Trophoblast cell (in vitro differentiated cells and primary cell): ENCODE measurements around the gene FCMR.

Experiments
- DNase-seq, 2 donors: peaks; one replicate each; pipeline ENCODE4 v3.0.0-alpha.2; 2016
- H2AFZ ChIP-seq: 2 replicates; pipeline ENCODE4 v1.6.1; 2013; ENCODE audit warnings: low read length, moderate library complexity, mild to moderate bottlenecking; ENCODE audit not compliant: insufficient read depth, poor library complexity
- H2AK5ac ChIP-seq: 2 replicates; pipeline ENCODE4 v1.6.1; 2013; ENCODE audit warnings: mild to moderate bottlenecking, low read length
- H2BK120ac ChIP-seq: 2 replicates; pipeline ENCODE4 v1.6.1; 2013; ENCODE audit warnings: low read length, mild to moderate bottlenecking, moderate library complexity; ENCODE audit not compliant: insufficient read depth, poor library complexity
- H2BK12ac ChIP-seq: 2 replicates; pipeline ENCODE4 v1.6.1; 2013; ENCODE audit warnings: mild to moderate bottlenecking, low read length, moderate library complexity
- H2BK5ac ChIP-seq: 2 replicates; pipeline ENCODE4 v1.6.1; 2013; ENCODE audit warnings: low read length, low read depth, moderate library complexity, mild to moderate bottlenecking; ENCODE audit not compliant: poor library complexity
- H3K14ac ChIP-seq: 2 replicates; pipeline ENCODE4 v1.6.1; 2013; ENCODE audit warnings: mild to moderate bottlenecking, low read length
- H3K18ac ChIP-seq: 2 replicates; pipeline ENCODE4 v1.6.1; 2013; ENCODE audit warnings: mild to moderate bottlenecking, low read length
- H3K23ac ChIP-seq: 2 replicates; pipeline ENCODE4 v1.6.1; 2013; ENCODE audit warnings: low read length
- H3K27ac ChIP-seq: 2 replicates; pipeline ENCODE4 v1.5.1; 2013; ENCODE audit warnings: low read depth, mild to moderate bottlenecking, inconsistent platforms, low read length, moderate library complexity
- H3K27me3 ChIP-seq: 2 replicates; pipeline ENCODE4 v1.6.1; 2013; ENCODE audit warnings: inconsistent platforms, mild to moderate bottlenecking, low read length, moderate library complexity; ENCODE audit not compliant: insufficient read depth
- H3K36me3 ChIP-seq, 2 experiments: 1 replicate in 1 of 2; 2 replicates in 1 of 2; pipeline ENCODE4 v1.6.1; 2013; ENCODE audit warnings: low read length in 2 of 2, mild to moderate bottlenecking in 2 of 2, moderate library complexity in 1 of 2; ENCODE audit not compliant: insufficient read depth in 2 of 2, control insufficient read depth in 1 of 2
- H3K4ac ChIP-seq: 2 replicates; pipeline ENCODE4 v1.6.1; 2013; ENCODE audit warnings: low read depth, mild to moderate bottlenecking, low read length, moderate library complexity
- H3K4me1 ChIP-seq, 2 experiments: 1 replicate in 1 of 2; 2 replicates in 1 of 2; pipeline ENCODE4 v1.6.1; 2013; ENCODE audit warnings: low read length in 2 of 2, mild to moderate bottlenecking in 2 of 2, moderate library complexity in 1 of 2; ENCODE audit not compliant: insufficient read depth in 2 of 2, control insufficient read depth in 1 of 2
- H3K4me2 ChIP-seq: 2 replicates; pipeline ENCODE4 v1.6.1; 2013; ENCODE audit warnings: inconsistent platforms, mild to moderate bottlenecking, low read length, moderate library complexity
- H3K4me3 ChIP-seq: 2 replicates; pipeline ENCODE4 v1.5.1; 2013; ENCODE audit warnings: mild to moderate bottlenecking, low read depth, low read length, inconsistent platforms
- H3K79me1 ChIP-seq: one replicate; pipeline ENCODE4 v1.6.1; 2013; ENCODE audit warnings: low read length
- H3K79me2 ChIP-seq: 2 replicates; pipeline ENCODE4 v1.6.1; 2013; ENCODE audit warnings: low read length, mild to moderate bottlenecking; ENCODE audit not compliant: control insufficient read depth, insufficient read depth, poor library complexity
- H3K9ac ChIP-seq: 2 replicates; pipeline ENCODE4 v1.6.1; 2013; ENCODE audit warnings: mild to moderate bottlenecking, low read length
- H3K9me3 ChIP-seq: 2 replicates; pipeline ENCODE4 v1.6.1; 2013; ENCODE audit warnings: low read depth, mild to moderate bottlenecking, control low read depth, inconsistent platforms, low read length; ENCODE audit not compliant: insufficient read depth
- H4K12ac ChIP-seq: 2 replicates; pipeline ENCODE4 v1.6.1; 2013; ENCODE audit warnings: low read depth, mild to moderate bottlenecking, low read length, moderate library complexity
- H4K8ac ChIP-seq: 2 replicates; pipeline ENCODE4 v1.6.1; 2013; ENCODE audit warnings: low read depth, mild to moderate bottlenecking, low read length, moderate library complexity
- H4K91ac ChIP-seq: one replicate; pipeline ENCODE4 v1.6.1; 2013; ENCODE audit warnings: low read depth, mild to moderate bottlenecking, low read length, moderate library complexity
- WGBS: extraction: QIAGEN DNeasy Blood & Tissue Kit; methylation state at CpG from one replicate; pipeline ENCODE4 v1.1.7; 2013; ENCODE audit warnings: missing lambda C conversion rate; ENCODE audit not compliant: insufficient read length, insufficient coverage; ENCODE audit errors: extremely low coverage; 5-methylcytosine and 5-hydroxymethylcytosine counted together

The FCMR gene

DNA sequence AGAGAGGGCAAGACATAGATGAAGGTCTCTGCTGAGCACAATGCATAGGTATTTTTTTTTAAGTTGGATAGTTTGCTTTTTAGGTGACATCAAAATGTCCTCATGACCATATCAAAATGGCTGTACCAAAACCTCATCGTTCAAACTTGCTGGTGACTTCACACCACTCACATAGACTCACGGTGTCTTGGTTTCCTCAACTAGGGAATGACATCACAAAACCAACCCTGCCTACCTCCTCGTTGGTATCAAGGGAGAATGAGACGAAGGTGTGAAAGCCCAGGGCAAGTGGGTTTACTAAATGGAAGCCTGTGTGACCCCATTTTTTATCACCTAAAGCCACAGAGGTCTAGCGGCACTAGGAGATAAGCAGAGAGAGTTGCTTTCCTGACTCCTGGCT is 23.0 kb upstream of the FCMR start:
- H3K9me3 ChIP-seq, result peaks cover 1% of the 10 kb centered on the region
- H4K12ac ChIP-seq, result no peak overlapping the region
- H3K27me3 ChIP-seq, result no peaks in the 10 kb centered on the region
- no peaks in the 10 kb centered on the region for H3K79me1 ChIP-seq
- H3K36me3 ChIP-seq, result no peaks in the 10 kb centered on the region
- H3K14ac ChIP-seq, result no peak overlapping the region
- H2BK12ac ChIP-seq, result no peak overlapping the region
- WGBS, result no CpG with 5 or more reads among the region's 5 CpGs
- no peak overlapping the region for H4K8ac ChIP-seq
- no peak overlapping the region for H3K27ac ChIP-seq
- H3K4ac ChIP-seq, result no peak overlapping the region
- H2BK120ac ChIP-seq, result no peak overlapping the region
- DNase-seq, result no peak
- no peak overlapping the region for H2AFZ ChIP-seq
- H3K23ac ChIP-seq, result no peak overlapping the region
- no peaks in the 10 kb centered on the region for H3K4me1 ChIP-seq
- no peak overlapping the region for H3K4me3 ChIP-seq
- H4K91ac ChIP-seq, result no peak overlapping the region
- no peak overlapping the region for H2AK5ac ChIP-seq
- no peak overlapping the region for H3K18ac ChIP-seq
- no peak overlapping the region for H3K4me2 ChIP-seq
- H3K79me2 ChIP-seq, result no peaks in the 10 kb centered on the region
- no peak overlapping the region for H2BK5ac ChIP-seq
- H3K9ac ChIP-seq, result no peak overlapping the region

GRCh38 chr1:206941766-206942418 is 20.2 kb upstream of the FCMR start:
- Histone ChIP-seq H3K27me3 (no peaks in the 10 kb centered on the region), H4K91ac (no peak overlapping the region), H3K23ac (no peak overlapping the region), H4K8ac (no peak overlapping the region), H3K9me3 (peaks cover 1% of the 10 kb centered on the region), H3K4me3 (no peak overlapping the region), H2BK5ac (no peak overlapping the region), H3K14ac (no peak overlapping the region), H3K9ac (no peak overlapping the region), H3K79me2 (no peaks in the 10 kb centered on the region), H3K36me3 (no peaks in the 10 kb centered on the region), H2BK12ac (no peak overlapping the region), H2BK120ac (no peak overlapping the region), H4K12ac (no peak overlapping the region), H3K18ac (no peak overlapping the region), H3K79me1 (no peaks in the 10 kb centered on the region), H3K4me1 (no peaks in the 10 kb centered on the region), H2AK5ac (no peak overlapping the region), H3K4me2 (no peak overlapping the region), H3K4ac (no peak overlapping the region), H2AFZ (no peak overlapping the region), H3K27ac (no peak overlapping the region)
- no peak for DNase-seq
- WGBS, result no CpG with 5 or more reads among the region's 6 CpGs

GRCh38 chr1:206940588-206940936 is 18.8 kb upstream of the FCMR start:
- Histone ChIP-seq H2AFZ (no peak overlapping the region), H3K27ac (no peak overlapping the region), H3K4me3 (no peak overlapping the region), H2BK12ac (no peak overlapping the region), H2BK120ac (no peak overlapping the region), H3K27me3 (no peaks in the 10 kb centered on the region), H3K79me2 (no peaks in the 10 kb centered on the region), H2BK5ac (no peak overlapping the region), H3K9me3 (peaks cover 1% of the 10 kb centered on the region), H3K4ac (no peak overlapping the region), H4K91ac (no peak overlapping the region), H3K18ac (no peak overlapping the region), H3K23ac (no peak overlapping the region), H3K4me2 (no peak overlapping the region), H3K14ac (no peak overlapping the region), H3K36me3 (no peaks in the 10 kb centered on the region), H4K12ac (no peak overlapping the region), H2AK5ac (no peak overlapping the region), H3K79me1 (no peaks in the 10 kb centered on the region), H3K9ac (no peak overlapping the region), H4K8ac (no peak overlapping the region), H3K4me1 (no peaks in the 10 kb centered on the region)
- no CpG with 5 or more reads among the region's 3 CpGs for WGBS
- no peak for DNase-seq

- Histone ChIP-seq H2AK5ac (no peak overlapping the region), H3K36me3 (no peaks in the 10 kb centered on the region), H3K79me2 (no peaks in the 10 kb centered on the region), H3K4ac (no peak overlapping the region), H2AFZ (no peak overlapping the region), H4K12ac (no peak overlapping the region), H4K8ac (no peak overlapping the region), H2BK12ac (no peak overlapping the region), H2BK120ac (no peak overlapping the region), H2BK5ac (no peak overlapping the region), H3K4me3 (no peak overlapping the region), H3K18ac (no peak overlapping the region), H3K9ac (no peak overlapping the region), H3K9me3 (peaks cover 1% of the 10 kb centered on the region), H3K79me1 (no peaks in the 10 kb centered on the region), H4K91ac (no peak overlapping the region), H3K23ac (no peak overlapping the region), H3K27me3 (no peaks in the 10 kb centered on the region), H3K14ac (no peak overlapping the region), H3K27ac (no peak overlapping the region), H3K4me2 (no peak overlapping the region), H3K4me1 (no peaks in the 10 kb centered on the region)
- no peak for DNase-seq
- WGBS, result no CpG with 5 or more reads among the region's 9 CpGs
Measured at GRCh38 chr1:206939841-206940587, 18.3 kb upstream of the FCMR start.
